ENCODE measurements around the gene CHKA. TPM values are rescaled to one million over a fixed set of nuclear protein-coding genes. Genes with fewer than 3 reads are reported as not detected.
A peak's percentile ranks its signal among the peaks of the same experiment; 100 is the strongest.

Gene CHKA
- total and polyA plus RNA-seq, 9 of the 15 experiments (the other 6 are each of a cell fraction or from before 2014, with no cell fraction given) = 3.6 to 37.0 (median 30.2) TPM

GRCh38 chr11:68150037-68150436 lies 28.8 kb upstream of the CHKA start (continued):
- TF ChIP-seq CXXC5 (CRISPR knock-in tag; IDR thresholded peaks at IDR 0.05) (0 out of 2 replicates have a peak, but pooled peaks have one; percentile 14), SMAD4 (CRISPR knock-in tag; conservative IDR thresholded peaks at IDR 0.05) (0 out of 2 replicates have a peak, but pooled peaks have one; percentile 45), HMBOX1 (IDR thresholded peaks at IDR 0.05) (0 out of 2 replicates have a peak, but pooled peaks have one; percentile 20), NBN (IDR thresholded peaks at IDR 0.05; ENCODE audit: low read depth) (peak; percentile 48; the same call in 1 of the 2 replicates), SMARCE1 (IDR thresholded peaks at IDR 0.05) (peak; percentile 75), CEBPB (tag; IDR thresholded peaks at IDR 0.05) (peak; percentile 52), ZBTB33 (CRISPR knock-in tag; IDR thresholded peaks at IDR 0.05) (0 out of 2 replicates have a peak, but pooled peaks have one; percentile 35), FOXM1 (IDR thresholded peaks at IDR 0.05; ENCODE audit: low read depth) (no peak), FOXM1 (CRISPR knock-in tag; IDR thresholded peaks at IDR 0.05; ENCODE audit: low read depth) (no peak), REST (IDR thresholded peaks at IDR 0.05; ENCODE audit: borderline replicate concordance) (peak; percentile 5; the same call in 1 of the 2 replicates), REST (CRISPR knock-in tag; IDR thresholded peaks at IDR 0.05; ENCODE audit: low read depth) (no peak), SIX5 (IDR thresholded peaks at IDR 0.05; ENCODE audit: borderline replicate concordance in 1 of 2, insufficient read depth in 1 of 2, low read depth in 1 of 2, low read length in 2 of 2) (no peak), CEBPG (CRISPR knock-in tag; IDR thresholded peaks at IDR 0.05) (peak; percentile 61), CEBPG (tag; conservative IDR thresholded peaks at IDR 0.05 in 1 of 2, IDR thresholded peaks at IDR 0.05 in 1 of 2) (peak; percentile 33 to 51; a peak in 3 of 4 replicates), POLR3G (IDR thresholded peaks at IDR 0.05; ENCODE audit: extremely low read depth, insufficient read length, insufficient replicate concordance) (no peak), FOXK1 (CRISPR knock-in tag; IDR thresholded peaks at IDR 0.05; ENCODE audit: borderline replicate concordance) (0 out of 2 replicates have a peak, but pooled peaks have one; percentile 31), SP1 (CRISPR knock-in tag; IDR thresholded peaks at IDR 0.05) (no peak), BCL6 (CRISPR knock-in tag; IDR thresholded peaks at IDR 0.05) (no peak), ZNF766 (CRISPR knock-in tag; conservative IDR thresholded peaks at IDR 0.05) (peak; percentile 95)
